CD4-positive, alpha-beta T cell (primary cell): ENCODE results near the gene PAK3. TPM values are rescaled to one million over a fixed set of nuclear protein-coding genes. Genes with fewer than 3 reads are reported as not detected.
A peak's percentile ranks its signal among the peaks of the same experiment; 100 is the strongest.

Experiments
- ATAC-seq: fragments of 200-7000 bp; cut with Tn5 transposase; one replicate; pipeline ENCODE4 v1.10.0; 2022; ENCODE audit warnings: mild to moderate bottlenecking; ENCODE audit not compliant: poor library complexity
- CTCF ChIA-PET: fragments of 350-600 bp; sonication (Branson Sonifier 250); formaldehyde crosslinking; loops from one replicate; lab custom pipeline; 2021; ENCODE audit warnings: antibody characterized with exemption, inconsistent platforms; lab: Charles Lee
- POLR2A ChIA-PET: fragments of 350-600 bp; sonication (Branson Sonifier 250); formaldehyde crosslinking; loops from one replicate; lab custom pipeline; 2021; ENCODE audit warnings: antibody characterized with exemption, inconsistent platforms; lab: Charles Lee
- DNase-seq, 14 experiments: peaks; one replicate each; pipeline ENCODE4 v3.0.0-alpha.2; 2013 to 2020; ENCODE audit warnings: mixed read lengths in 2 of 14
- H3K27ac ChIP-seq, 2 donors: one replicate each; pipeline versions ENCODE4 v1.5.1 to v1.7.0; 2013; ENCODE audit warnings: low read length in 2 of 2, low read depth in 1 of 2, mild to moderate bottlenecking in 1 of 2
- H3K27me3 ChIP-seq, 2 experiments: 1 replicate in 1 of 2; 2 replicates in 1 of 2; pipeline versions ENCODE4 v1.6.1 to v1.7.0; 2013; ENCODE audit warnings: low read length in 2 of 2, control low read depth in 1 of 2, mild to moderate bottlenecking in 1 of 2, moderate library complexity in 1 of 2; ENCODE audit not compliant: insufficient read depth in 2 of 2, control insufficient read depth in 1 of 2
- H3K36me3 ChIP-seq: one replicate; pipeline ENCODE4 v1.6.1; 2013; ENCODE audit warnings: low read length, control low read depth; ENCODE audit not compliant: insufficient read depth
- H3K4me1 ChIP-seq: one replicate; pipeline ENCODE4 v1.6.1; 2013; ENCODE audit warnings: low read length, control low read depth; ENCODE audit not compliant: insufficient read depth
- H3K4me3 ChIP-seq: one replicate; pipeline ENCODE4 v1.5.1; 2013; ENCODE audit warnings: mild to moderate bottlenecking, low read length, moderate library complexity
- H3K9me3 ChIP-seq, 2 experiments: 1 replicate in 1 of 2; 2 replicates in 1 of 2; pipeline versions ENCODE4 v1.6.1 to v1.7.0; 2013; ENCODE audit warnings: low read length in 2 of 2, mild to moderate bottlenecking in 2 of 2, control low read depth in 1 of 2, moderate library complexity in 1 of 2; ENCODE audit not compliant: control insufficient read depth in 1 of 2, insufficient read depth in 1 of 2
- H3K27ac Mint-ChIP-seq: one replicate; pipeline ENCODE4 v1.8.0; 2020; ENCODE audit warnings: mixed read lengths
- H3K27me3 Mint-ChIP-seq: one replicate; pipeline ENCODE4 v1.8.0; 2021; ENCODE audit warnings: mixed read lengths
- H3K36me3 Mint-ChIP-seq: one replicate; pipeline ENCODE4 v1.8.0; 2021; ENCODE audit warnings: low read depth, mixed read lengths
- H3K4me1 Mint-ChIP-seq: one replicate; pipeline ENCODE4 v1.8.0; 2021; ENCODE audit warnings: low read depth, mixed read lengths
- H3K4me3 Mint-ChIP-seq: one replicate; pipeline ENCODE4 v1.8.0; 2020; ENCODE audit warnings: mild to moderate bottlenecking, mixed read lengths
- H3K9me3 Mint-ChIP-seq: one replicate; pipeline ENCODE4 v1.8.0; 2020; ENCODE audit warnings: mixed read lengths
- intact Hi-C, 2 experiments: fragments of 100-400 bp; cut with DNase I in 1 of 2; cut with micrococcal nuclease in 1 of 2; formaldehyde crosslinking; loops; one replicate each; pipeline versions ENCODE4 v1.15.1 to v1.9.0; 2023 to 2025; cut with DNase I, micrococcal nuclease
- total RNA-seq, 174 experiments: library from RNA in 2 of 174; stranded (reverse) in 2 of 174; gene quantifications; one replicate each; pipeline ENCODE4 v1.2.3 and lab custom pipeline; 2021 to 2026
- TF ChIP-seq, protein P1 (sequence below): fragments of 200-600 bp; IDR thresholded peaks from one replicate; pipeline ENCODE4 v1.8.0; 2022; ENCODE audit warnings: antibody characterized with exemption, mild to moderate bottlenecking

PAK3 gene
- total RNA-seq, 2 experiments from 2014 or later: 1.5 to 1.9 TPM

DNA sequence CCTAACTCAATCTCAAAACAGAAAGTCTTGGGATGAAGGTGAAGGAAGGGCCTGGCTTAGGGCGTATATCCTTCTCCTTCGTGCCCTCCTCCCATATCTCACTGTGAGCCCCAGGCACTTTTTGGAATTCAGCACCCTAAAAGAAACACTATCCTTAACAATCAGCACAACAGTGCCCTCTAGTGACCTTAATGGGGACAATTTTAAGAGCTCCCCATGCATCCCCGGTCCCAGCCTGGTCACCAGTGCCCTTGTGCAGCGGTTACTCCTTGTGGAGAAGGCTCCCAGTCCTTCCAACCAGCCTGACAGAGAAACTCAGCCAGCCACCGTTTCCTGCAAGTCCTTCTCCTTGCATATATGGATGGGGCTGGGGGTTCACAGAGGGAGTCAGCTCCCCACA, 4.2 kb downstream of the PAK3 start:
- H3K36me3 ChIP-seq: no peaks in the 10 kb centered on the region
- intact Hi-C loops: loop anchor here (1.0 to 5.0 kb wide), 2 partner anchors 108 kb away; no protein-coding TSS in a partner anchor
- POLR2A ChIA-PET: no interaction called here
- Mint-ChIP-seq H3K4me3 (no peak overlapping the region), H3K4me1 (peaks cover 30% of the 10 kb centered on the region), H3K36me3 (no peaks in the 10 kb centered on the region), H3K27ac (peak overlapping the region; percentile 76), H3K9me3 (no peaks in the 10 kb centered on the region), H3K27me3 (peaks cover 8% of the 10 kb centered on the region)
- no peak overlapping the region for H3K4me3 ChIP-seq
- DNase-seq: peak in 4 of 14 experiments; percentile 44 to 67 (median 58)
- TF ChIP-seq, protein P1, sequence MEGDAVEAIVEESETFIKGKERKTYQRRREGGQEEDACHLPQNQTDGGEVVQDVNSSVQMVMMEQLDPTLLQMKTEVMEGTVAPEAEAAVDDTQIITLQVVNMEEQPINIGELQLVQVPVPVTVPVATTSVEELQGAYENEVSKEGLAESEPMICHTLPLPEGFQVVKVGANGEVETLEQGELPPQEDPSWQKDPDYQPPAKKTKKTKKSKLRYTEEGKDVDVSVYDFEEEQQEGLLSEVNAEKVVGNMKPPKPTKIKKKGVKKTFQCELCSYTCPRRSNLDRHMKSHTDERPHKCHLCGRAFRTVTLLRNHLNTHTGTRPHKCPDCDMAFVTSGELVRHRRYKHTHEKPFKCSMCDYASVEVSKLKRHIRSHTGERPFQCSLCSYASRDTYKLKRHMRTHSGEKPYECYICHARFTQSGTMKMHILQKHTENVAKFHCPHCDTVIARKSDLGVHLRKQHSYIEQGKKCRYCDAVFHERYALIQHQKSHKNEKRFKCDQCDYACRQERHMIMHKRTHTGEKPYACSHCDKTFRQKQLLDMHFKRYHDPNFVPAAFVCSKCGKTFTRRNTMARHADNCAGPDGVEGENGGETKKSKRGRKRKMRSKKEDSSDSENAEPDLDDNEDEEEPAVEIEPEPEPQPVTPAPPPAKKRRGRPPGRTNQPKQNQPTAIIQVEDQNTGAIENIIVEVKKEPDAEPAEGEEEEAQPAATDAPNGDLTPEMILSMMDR: peak; percentile 24
- H3K4me1 ChIP-seq: peaks cover 15% of the 10 kb centered on the region
- no peak for ATAC-seq
- H3K27me3 ChIP-seq: no peaks in the 10 kb centered on the region
- H3K9me3 ChIP-seq: no peaks in the 10 kb centered on the region
- H3K27ac ChIP-seq: no peak overlapping the region
- CTCF ChIA-PET: interaction anchor here (0.5 to 1.2 kb wide), 9 partner anchors 11 to 253 kb away, joined by 3 to 4 read pairs (median 3); no protein-coding TSS in a partner anchor

DNA sequence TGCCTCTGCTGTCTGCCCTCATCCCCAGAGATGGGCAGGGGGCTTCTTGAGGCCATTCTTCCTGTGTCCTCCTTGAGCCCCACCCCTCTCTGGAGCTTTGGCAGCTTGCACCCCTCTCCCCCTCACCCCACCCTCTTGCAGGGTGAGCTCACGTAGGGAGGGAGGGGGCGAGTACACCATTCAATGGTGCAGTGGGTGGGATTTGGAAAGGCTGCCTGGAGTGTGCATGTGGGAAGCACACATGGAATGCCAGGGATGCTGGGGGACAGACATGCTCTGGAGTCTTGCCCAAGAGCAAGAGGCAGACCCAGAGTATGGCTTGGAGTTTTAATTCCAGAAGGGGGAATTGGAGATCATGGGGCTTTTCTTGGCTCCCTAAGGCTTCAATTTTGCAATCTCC, 5.6 kb downstream of the PAK3 start:
- H3K27me3 ChIP-seq: no peaks in the 10 kb centered on the region
- ATAC-seq: no peak
- Mint-ChIP-seq H3K4me3 (no peak overlapping the region), H3K36me3 (no peaks in the 10 kb centered on the region), H3K27me3 (no peaks in the 10 kb centered on the region), H3K4me1 (peaks cover 23% of the 10 kb centered on the region), H3K27ac (no peak overlapping the region), H3K9me3 (no peaks in the 10 kb centered on the region)
- H3K4me3 ChIP-seq: no peak overlapping the region
- intact Hi-C loops: loop anchor here in 1 of 2 experiments (5.0 kb wide), 1 partner anchor 109 kb away; no protein-coding TSS in a partner anchor
- no peaks in the 10 kb centered on the region for H3K9me3 ChIP-seq
- TF ChIP-seq, protein P1: no peak
- no peaks in the 10 kb centered on the region for H3K36me3 ChIP-seq
- CTCF ChIA-PET: no interaction called here
- peaks cover 15% of the 10 kb centered on the region for H3K4me1 ChIP-seq
- POLR2A ChIA-PET: no interaction called here
- H3K27ac ChIP-seq: no peak overlapping the region
- DNase-seq: no peak

- no peak overlapping the region for H3K27ac ChIP-seq
- ChIA-PET POLR2A (no interaction called here), CTCF (no interaction called here)
- ATAC-seq: no peak
- DNase-seq: no peak
- Mint-ChIP-seq H3K4me1 (peaks cover 19% of the 10 kb centered on the region), H3K27ac (no peak overlapping the region), H3K4me3 (no peak overlapping the region), H3K9me3 (no peaks in the 10 kb centered on the region), H3K36me3 (no peaks in the 10 kb centered on the region), H3K27me3 (no peaks in the 10 kb centered on the region)
- TF ChIP-seq, protein P1: no peak
- no peaks in the 10 kb centered on the region for H3K9me3 ChIP-seq
- no peak overlapping the region for H3K4me3 ChIP-seq
- no peaks in the 10 kb centered on the region for H3K36me3 ChIP-seq
- intact Hi-C loops: loop anchor here in 1 of 2 experiments (5.0 kb wide), 1 partner anchor 110 kb away; no protein-coding TSS in a partner anchor
- peaks cover 15% of the 10 kb centered on the region for H3K4me1 ChIP-seq
- H3K27me3 ChIP-seq: no peaks in the 10 kb centered on the region
Observed at GRCh38 chrX:111102636-111103035, 6.6 kb downstream of the PAK3 start.
